ENCODE measurements around the gene SIRT7.

Gene SIRT7

GRCh38 chr17:81917565-81918332 lies at the start of gene SIRT7:
TSS of gene SIRT7 (minus strand) at chr17:81918176. CDS start at chr17:81918131, 45 bp downstream.
- DNase-seq (ENCODE audit: low read depth in 2 of 2) = peak in 1 of 2 experiments; percentile 15

GRCh38 chr17:81967244-81967532 lies 49.2 kb upstream of the SIRT7 start:
- DNase-seq (ENCODE audit: low read depth in 2 of 2) = no peak

GRCh38 chr17:81966343-81967243 lies 48.6 kb upstream of the SIRT7 start:
- DNase-seq (ENCODE audit: low read depth in 2 of 2) = no peak

- DNase-seq (ENCODE audit: low read depth in 2 of 2) = no peak
Measured at GRCh38 chr17:81964081-81964849, 46.3 kb upstream of the SIRT7 start.

GRCh38 chr17:81962499-81963441 lies 44.8 kb upstream of the SIRT7 start:
- DNase-seq (ENCODE audit: low read depth in 2 of 2) = no peak

- DNase-seq (ENCODE audit: low read depth in 2 of 2) = no peak
Measured at GRCh38 chr17:81961521-81962498, 43.8 kb upstream of the SIRT7 start.

GRCh38 chr17:81961087-81961511 lies 43.1 kb upstream of the SIRT7 start, which contains the start of gene NOTUM:
TSS of gene NOTUM (minus strand) at chr17:81961187. CDS start at chr17:81960909, 278 bp downstream.
- DNase-seq (ENCODE audit: low read depth in 2 of 2) = no peak

- no peak for DNase-seq (ENCODE audit: low read depth in 2 of 2)
Measured at GRCh38 chr17:81960130-81960958, 42.4 kb upstream of the SIRT7 start.

- DNase-seq (ENCODE audit: low read depth in 2 of 2) = no peak
Measured at GRCh38 chr17:81959362-81960129, 41.6 kb upstream of the SIRT7 start.

- DNase-seq (ENCODE audit: low read depth in 2 of 2) = no peak
Measured at GRCh38 chr17:81958633-81959342, 40.8 kb upstream of the SIRT7 start.

GRCh38 chr17:81957691-81958432 lies 39.9 kb upstream of the SIRT7 start:
- DNase-seq (ENCODE audit: low read depth in 2 of 2) = no peak

- DNase-seq (ENCODE audit: low read depth in 2 of 2) = no peak
Measured at GRCh38 chr17:81956607-81957589, 38.9 kb upstream of the SIRT7 start.

GRCh38 chr17:81955756-81956544 lies 38.0 kb upstream of the SIRT7 start:
- no peak for DNase-seq (ENCODE audit: low read depth in 2 of 2)

- no peak for DNase-seq (ENCODE audit: low read depth in 2 of 2)
Measured at GRCh38 chr17:81955058-81955681, 37.2 kb upstream of the SIRT7 start.
